HAP-1 (cell line): Measurements from ENCODE around the gene RPL26.
A peak's percentile ranks its signal among the peaks of the same experiment; 100 is the strongest.

Source experiments
- DNase-seq, 2 experiments: peaks; one replicate each; pipeline ENCODE4 v3.0.0-alpha.2; 2016 to 2020; ENCODE audit warnings: low spot score in 2 of 2
- H3K27me3 ChIP-seq: fragments of 250-450 bp; sonication (Bioruptor Pico); 2 replicates; pipeline ENCODE4 v1.5.1; 2020; ENCODE audit warnings: low read depth, mild to moderate bottlenecking, moderate library complexity
- H3K36me3 ChIP-seq: fragments of 250-450 bp; sonication (Bioruptor Pico); replicated peaks from 2 replicates; pipeline ENCODE4 v1.5.1; 2020; ENCODE audit warnings: mild to moderate bottlenecking
- H3K4me1 ChIP-seq: fragments of 250-450 bp; sonication (Bioruptor Pico); 2 replicates; pipeline ENCODE4 v1.5.1; 2020; ENCODE audit warnings: mild to moderate bottlenecking
- H3K4me3 ChIP-seq: fragments of 250-450 bp; sonication (Bioruptor Pico); 2 replicates; pipeline ENCODE4 v1.5.1; 2020; ENCODE audit warnings: mild to moderate bottlenecking, moderate library complexity
- H3K9me3 ChIP-seq: fragments of 250-450 bp; sonication (Bioruptor Pico); 2 replicates; pipeline ENCODE4 v1.5.1; 2020; ENCODE audit warnings: mild to moderate bottlenecking, moderate library complexity
- in situ Hi-C: fragments of 300-500 bp; cut with MboI; formaldehyde crosslinking; loops from 3 replicates; pipeline ENCODE4 v1.14.3; 2020; ENCODE audit warnings: low sequenced_read_pairs, inconsistent platforms, mixed read lengths

Gene RPL26

GRCh38 chr17:8383143-8383822, at the start of gene RPL26:
Gene RPL26, minus strand, starts transcription at chr17:8383193. Its CDS starts 883 bp downstream, at chr17:8382310.
- Histone ChIP-seq H3K4me1 (peaks cover 22% of the 10 kb centered on the region), H3K4me3 (peak within 1 kb of the TSS; percentile 85), H3K36me3 (peaks cover 44% of the 10 kb centered on the region), H3K27me3 (no peaks in the 10 kb centered on the region), H3K9me3 (no peaks in the 10 kb centered on the region)
- peak; percentile 96 to 97 for DNase-seq
- in situ Hi-C loops: loop anchor here (10.0 kb wide), 1 partner anchor 362 kb away; the partner anchor contains the start of gene CCDC42

DNA sequence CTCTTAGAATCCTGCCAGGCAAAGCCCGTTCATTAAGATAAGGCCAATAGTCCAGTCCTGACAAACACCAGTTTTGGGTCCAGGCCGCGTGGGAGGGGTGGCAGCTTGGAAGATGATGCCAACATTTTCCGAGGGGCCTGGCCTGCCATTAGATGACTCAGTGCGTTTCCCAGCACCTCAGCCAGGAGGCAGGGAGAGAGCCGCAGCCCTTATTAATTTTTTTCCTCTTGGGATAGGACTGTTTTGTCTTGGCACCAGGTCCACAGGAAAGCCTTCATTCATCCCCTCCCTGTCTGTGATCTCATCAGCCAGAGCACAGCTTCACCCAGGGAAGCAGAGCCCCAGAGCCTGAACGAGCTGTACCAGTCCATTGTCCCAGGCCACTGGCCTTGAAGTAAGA, 48.0 kb upstream of the RPL26 start:
- Histone ChIP-seq H3K4me3 (no peak overlapping the region), H3K27me3 (no peaks in the 10 kb centered on the region), H3K4me1 (no peaks in the 10 kb centered on the region), H3K9me3 (no peaks in the 10 kb centered on the region), H3K36me3 (no peaks in the 10 kb centered on the region; the same call in 1 of the 2 replicates)
- in situ Hi-C loops: no loop called here
- DNase-seq: no peak

DNA sequence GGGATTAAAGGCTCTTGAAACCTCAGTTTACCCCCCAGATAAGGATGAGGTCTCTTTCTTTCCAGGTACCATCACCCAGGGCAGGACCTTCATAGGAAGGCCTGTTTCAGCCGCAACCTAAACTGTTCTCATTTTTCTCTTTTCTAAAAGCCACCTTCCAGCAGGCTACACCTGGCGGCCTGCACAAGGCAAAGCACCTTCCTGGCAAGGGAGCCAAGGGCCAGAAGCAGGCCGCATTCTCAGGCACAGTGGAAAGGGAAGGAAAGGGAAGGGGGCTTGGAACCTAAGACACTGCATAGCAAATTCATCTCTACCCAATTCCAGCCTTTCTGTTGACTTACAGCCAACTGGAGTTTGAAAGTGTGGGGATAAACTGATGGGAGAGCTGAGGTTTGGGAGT, 43.8 kb upstream of the RPL26 start:
- H3K4me1 ChIP-seq: no peaks in the 10 kb centered on the region; the same call in 1 of the 2 replicates
- no peak overlapping the region for H3K4me3 ChIP-seq
- in situ Hi-C loops: no loop called here
- H3K27me3 ChIP-seq: no peaks in the 10 kb centered on the region
- H3K9me3 ChIP-seq: no peaks in the 10 kb centered on the region
- no peaks in the 10 kb centered on the region for H3K36me3 ChIP-seq
- DNase-seq: no peak

DNA sequence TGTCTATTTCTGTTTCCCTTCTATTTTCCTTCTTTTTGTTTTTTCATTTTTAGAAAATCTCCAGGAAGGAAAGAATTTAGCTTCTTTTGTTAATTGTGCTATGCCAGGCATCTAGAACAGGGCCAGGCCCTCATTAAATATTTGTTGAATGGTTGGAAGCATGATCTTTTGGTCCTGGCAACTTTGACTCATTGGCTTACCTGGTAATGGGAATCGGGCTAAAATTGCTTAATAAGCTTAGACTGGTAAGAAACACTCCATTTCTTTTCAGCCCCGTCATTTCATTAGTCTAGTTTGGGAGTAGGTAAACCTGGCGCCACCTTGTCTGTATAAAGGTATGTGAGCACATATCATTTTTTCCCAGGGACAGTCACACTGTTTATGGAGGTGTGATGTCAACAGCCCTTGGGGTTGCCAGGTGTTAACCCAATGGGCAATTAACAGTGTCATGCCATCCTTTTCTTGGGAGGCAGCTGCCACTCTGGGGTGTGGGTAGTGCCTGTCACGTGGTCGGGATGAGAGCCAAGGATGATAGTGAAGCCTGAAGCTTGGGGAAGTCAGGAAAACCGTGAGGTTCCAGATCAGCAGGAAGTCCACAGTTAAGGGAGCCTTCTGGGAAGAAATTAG, 43.2 kb upstream of the RPL26 start:
- in situ Hi-C loops: no loop called here
- no peak for DNase-seq

GRCh38 chr17:8421571-8421970, 38.6 kb upstream of the RPL26 start:
- no peaks in the 10 kb centered on the region for H3K9me3 ChIP-seq
- H3K36me3 ChIP-seq: no peaks in the 10 kb centered on the region
- DNase-seq: no peak
- peaks cover 4% of the 10 kb centered on the region; the same call in 1 of the 2 replicates for H3K27me3 ChIP-seq
- in situ Hi-C loops: no loop called here
- no peak overlapping the region for H3K4me3 ChIP-seq
- H3K4me1 ChIP-seq: no peaks in the 10 kb centered on the region; the same call in none of the 2 replicates

More for the DNA sequence above, 43.2 kb upstream of the RPL26 start:
- Histone ChIP-seq H3K27me3 (no peaks in the 10 kb centered on the region), H3K4me1 (no peaks in the 10 kb centered on the region; the same call in 1 of the 2 replicates), H3K36me3 (no peaks in the 10 kb centered on the region), H3K9me3 (no peaks in the 10 kb centered on the region), H3K4me3 (no peak overlapping the region)

GRCh38 chr17:8420041-8420934, 37.3 kb upstream of the RPL26 start:
- no peak for DNase-seq
- in situ Hi-C loops: no loop called here
- H3K9me3 ChIP-seq: no peaks in the 10 kb centered on the region
- H3K36me3 ChIP-seq: no peaks in the 10 kb centered on the region
- peaks cover 4% of the 10 kb centered on the region; the same call in 1 of the 2 replicates for H3K27me3 ChIP-seq
- no peak overlapping the region for H3K4me3 ChIP-seq
- H3K4me1 ChIP-seq: peaks cover 4% of the 10 kb centered on the region

DNA sequence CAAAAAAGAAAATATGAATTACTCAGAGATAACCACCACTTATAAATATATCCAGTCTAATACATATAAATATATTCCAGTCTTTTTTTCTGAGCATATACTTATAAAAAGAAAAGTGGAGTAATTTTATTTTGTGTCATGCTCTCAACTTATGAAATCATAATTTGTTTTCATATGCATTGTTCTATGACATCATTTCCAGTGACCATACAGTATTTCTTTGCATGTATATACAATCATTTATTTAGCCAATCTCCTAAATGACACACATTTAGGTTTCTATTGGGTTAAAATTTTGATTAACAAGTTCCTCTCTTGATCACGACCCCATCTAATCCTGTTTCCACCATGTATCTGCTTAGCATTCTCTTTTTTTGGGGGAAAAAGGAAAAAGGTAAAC, 36.3 kb upstream of the RPL26 start:
- in situ Hi-C loops: loop anchor here (10.0 kb wide), 1 partner anchor 325 kb away; the partner anchor contains the start of gene CCDC42

GRCh38 chr17:8418471-8418870, 35.5 kb upstream of the RPL26 start:
- DNase-seq: no peak
- Histone ChIP-seq H3K27me3 (peaks cover 8% of the 10 kb centered on the region; the same call in 1 of the 2 replicates), H3K36me3 (no peaks in the 10 kb centered on the region), H3K4me3 (no peak overlapping the region), H3K9me3 (no peaks in the 10 kb centered on the region), H3K4me1 (peaks cover 4% of the 10 kb centered on the region)
- in situ Hi-C loops: loop anchor here (10.0 kb wide), 1 partner anchor 326 kb away; the partner anchor contains the start of gene CCDC42

More for the DNA sequence above, 36.3 kb upstream of the RPL26 start:
- H3K4me3 ChIP-seq: no peak overlapping the region
- no peaks in the 10 kb centered on the region for H3K36me3 ChIP-seq
- no peak for DNase-seq
- H3K27me3 ChIP-seq: peaks cover 4% of the 10 kb centered on the region; the same call in 1 of the 2 replicates
- no peaks in the 10 kb centered on the region for H3K9me3 ChIP-seq
- peaks cover 4% of the 10 kb centered on the region for H3K4me1 ChIP-seq

- no peaks in the 10 kb centered on the region for H3K9me3 ChIP-seq
- H3K27me3 ChIP-seq: peaks cover 8% of the 10 kb centered on the region; the same call in 1 of the 2 replicates
- no peak for DNase-seq
- peaks cover 4% of the 10 kb centered on the region for H3K4me1 ChIP-seq
- no peak overlapping the region for H3K4me3 ChIP-seq
- no peaks in the 10 kb centered on the region for H3K36me3 ChIP-seq
- in situ Hi-C loops: loop anchor here (10.0 kb wide), 1 partner anchor 327 kb away; the partner anchor contains the start of gene CCDC42
Observed at GRCh38 chr17:8417806-8418205, 34.8 kb upstream of the RPL26 start.

DNA sequence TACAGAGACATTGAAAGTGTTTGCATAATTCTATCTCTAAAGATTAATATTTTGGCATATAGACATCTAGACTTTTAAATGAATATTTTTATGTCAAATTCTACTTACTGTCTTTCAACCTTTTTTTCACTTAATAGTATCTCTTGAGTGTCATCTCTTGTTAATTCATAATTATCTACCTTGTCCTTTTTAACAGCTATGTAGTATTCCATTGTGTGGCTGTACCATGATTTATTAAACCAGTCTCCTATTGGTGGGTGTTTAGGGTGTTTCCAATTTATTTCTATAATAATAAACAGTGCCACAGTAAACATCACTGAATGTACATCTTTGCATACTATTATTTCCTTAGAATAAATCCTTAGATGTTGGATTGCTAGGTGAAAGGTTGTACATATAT, 30.9 kb upstream of the RPL26 start:
- in situ Hi-C loops: loop anchor here (10.0 kb wide), 1 partner anchor 331 kb away; the partner anchor contains the start of gene CCDC42
- H3K9me3 ChIP-seq: no peaks in the 10 kb centered on the region
- H3K27me3 ChIP-seq: peaks cover 4% of the 10 kb centered on the region; the same call in 1 of the 2 replicates
- no peak for DNase-seq
- peaks cover 8% of the 10 kb centered on the region for H3K4me1 ChIP-seq
- no peaks in the 10 kb centered on the region for H3K36me3 ChIP-seq
- no peak overlapping the region for H3K4me3 ChIP-seq

GRCh38 chr17:8413328-8413727, 30.3 kb upstream of the RPL26 start:
- in situ Hi-C loops: loop anchor here (10.0 kb wide), 1 partner anchor 331 kb away; the partner anchor contains the start of gene CCDC42
- peaks cover 8% of the 10 kb centered on the region for H3K4me1 ChIP-seq
- no peaks in the 10 kb centered on the region for H3K36me3 ChIP-seq
- no peak overlapping the region for H3K4me3 ChIP-seq
- peaks cover 4% of the 10 kb centered on the region; the same call in 1 of the 2 replicates for H3K27me3 ChIP-seq
- H3K9me3 ChIP-seq: no peaks in the 10 kb centered on the region
- DNase-seq: no peak

DNA sequence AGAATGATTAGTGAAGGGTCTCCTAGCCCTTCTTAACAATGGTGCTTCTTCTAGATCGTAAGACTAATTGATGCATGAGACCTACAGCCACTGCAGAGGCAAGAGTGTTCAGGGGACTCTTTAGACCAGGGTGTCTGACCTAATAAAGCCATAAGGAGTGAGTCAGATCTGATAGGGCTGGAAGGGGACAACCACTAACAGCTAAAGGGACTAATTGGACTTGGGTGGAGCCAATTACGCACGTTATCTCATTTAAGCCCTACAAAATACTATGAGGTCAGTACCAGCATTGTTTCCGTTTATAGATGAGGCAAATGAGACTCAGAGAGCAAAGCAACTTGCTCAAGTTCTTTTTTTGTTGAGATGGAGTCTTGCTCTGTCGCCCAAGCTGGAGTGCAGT, 29.1 kb upstream of the RPL26 start:
- Histone ChIP-seq H3K4me3 (no peak overlapping the region), H3K9me3 (no peaks in the 10 kb centered on the region), H3K4me1 (peaks cover 8% of the 10 kb centered on the region), H3K36me3 (no peaks in the 10 kb centered on the region), H3K27me3 (peaks cover 4% of the 10 kb centered on the region; the same call in 1 of the 2 replicates)
- in situ Hi-C loops: loop anchor here (10.0 kb wide), 1 partner anchor 333 kb away; the partner anchor contains the start of gene CCDC42
- no peak for DNase-seq

DNA sequence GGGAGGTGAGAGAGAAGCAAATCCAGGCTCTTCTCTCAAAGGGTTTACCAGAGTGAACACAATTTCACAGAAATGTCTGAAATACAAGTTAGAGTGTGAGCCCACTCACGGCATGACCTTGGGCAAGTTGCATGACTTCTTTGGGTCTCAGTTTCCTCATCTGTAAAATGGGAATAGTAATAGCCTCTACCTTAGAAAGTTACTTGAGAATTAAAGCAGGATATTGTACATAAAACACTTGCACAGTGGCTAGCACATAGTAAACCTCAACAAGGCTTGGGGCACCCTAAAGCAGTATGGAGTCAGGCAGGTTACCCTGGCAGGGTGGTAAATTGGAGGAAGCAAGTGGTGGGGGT, 27.9 kb upstream of the RPL26 start:
- no peaks in the 10 kb centered on the region for H3K36me3 ChIP-seq
- no peak for DNase-seq
- in situ Hi-C loops: loop anchor here (10.0 kb wide), 1 partner anchor 334 kb away; the partner anchor contains the start of gene CCDC42
- peaks cover 4% of the 10 kb centered on the region; the same call in 1 of the 2 replicates for H3K27me3 ChIP-seq
- H3K4me1 ChIP-seq: peaks cover 4% of the 10 kb centered on the region; the same call in 1 of the 2 replicates
- H3K4me3 ChIP-seq: no peak overlapping the region
- H3K9me3 ChIP-seq: no peaks in the 10 kb centered on the region
